GM12801 (cell line): ENCODE measurements around the gene LRRC8D.

Experiments used
- TF ChIP-seq, protein P1 (sequence below): IDR thresholded peaks from one replicate; pipeline ENCODE4 v1.5.1; 2011; ENCODE audit warnings: control low read depth; ENCODE audit not compliant: insufficient read length; ENCODE audit errors: extremely low read depth

The LRRC8D gene

GRCh38 chr1:89897347-89898133, 76.7 kb downstream of the LRRC8D start:
- TF ChIP-seq, protein P1, sequence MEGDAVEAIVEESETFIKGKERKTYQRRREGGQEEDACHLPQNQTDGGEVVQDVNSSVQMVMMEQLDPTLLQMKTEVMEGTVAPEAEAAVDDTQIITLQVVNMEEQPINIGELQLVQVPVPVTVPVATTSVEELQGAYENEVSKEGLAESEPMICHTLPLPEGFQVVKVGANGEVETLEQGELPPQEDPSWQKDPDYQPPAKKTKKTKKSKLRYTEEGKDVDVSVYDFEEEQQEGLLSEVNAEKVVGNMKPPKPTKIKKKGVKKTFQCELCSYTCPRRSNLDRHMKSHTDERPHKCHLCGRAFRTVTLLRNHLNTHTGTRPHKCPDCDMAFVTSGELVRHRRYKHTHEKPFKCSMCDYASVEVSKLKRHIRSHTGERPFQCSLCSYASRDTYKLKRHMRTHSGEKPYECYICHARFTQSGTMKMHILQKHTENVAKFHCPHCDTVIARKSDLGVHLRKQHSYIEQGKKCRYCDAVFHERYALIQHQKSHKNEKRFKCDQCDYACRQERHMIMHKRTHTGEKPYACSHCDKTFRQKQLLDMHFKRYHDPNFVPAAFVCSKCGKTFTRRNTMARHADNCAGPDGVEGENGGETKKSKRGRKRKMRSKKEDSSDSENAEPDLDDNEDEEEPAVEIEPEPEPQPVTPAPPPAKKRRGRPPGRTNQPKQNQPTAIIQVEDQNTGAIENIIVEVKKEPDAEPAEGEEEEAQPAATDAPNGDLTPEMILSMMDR = no peak

DNA sequence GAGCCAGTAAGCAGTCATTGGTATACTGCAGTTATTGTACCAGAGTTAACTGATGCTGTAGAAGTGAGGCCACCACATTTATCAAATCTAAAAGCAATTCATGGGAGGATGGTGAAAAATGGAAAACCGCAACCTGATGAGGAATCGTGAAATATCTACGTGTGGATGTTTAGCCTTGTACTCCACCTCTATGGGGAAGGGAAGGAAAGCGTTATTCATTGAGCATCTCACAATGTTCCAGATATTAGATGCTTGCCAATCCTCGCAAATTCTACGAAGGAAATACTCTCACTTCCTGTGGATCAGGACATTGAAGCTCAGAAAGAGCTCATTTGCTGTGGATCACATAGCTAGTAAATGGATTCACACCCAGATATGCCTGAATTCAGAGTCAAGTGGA, 77.3 kb downstream of the LRRC8D start:
- TF ChIP-seq, protein P1 = no peak

DNA sequence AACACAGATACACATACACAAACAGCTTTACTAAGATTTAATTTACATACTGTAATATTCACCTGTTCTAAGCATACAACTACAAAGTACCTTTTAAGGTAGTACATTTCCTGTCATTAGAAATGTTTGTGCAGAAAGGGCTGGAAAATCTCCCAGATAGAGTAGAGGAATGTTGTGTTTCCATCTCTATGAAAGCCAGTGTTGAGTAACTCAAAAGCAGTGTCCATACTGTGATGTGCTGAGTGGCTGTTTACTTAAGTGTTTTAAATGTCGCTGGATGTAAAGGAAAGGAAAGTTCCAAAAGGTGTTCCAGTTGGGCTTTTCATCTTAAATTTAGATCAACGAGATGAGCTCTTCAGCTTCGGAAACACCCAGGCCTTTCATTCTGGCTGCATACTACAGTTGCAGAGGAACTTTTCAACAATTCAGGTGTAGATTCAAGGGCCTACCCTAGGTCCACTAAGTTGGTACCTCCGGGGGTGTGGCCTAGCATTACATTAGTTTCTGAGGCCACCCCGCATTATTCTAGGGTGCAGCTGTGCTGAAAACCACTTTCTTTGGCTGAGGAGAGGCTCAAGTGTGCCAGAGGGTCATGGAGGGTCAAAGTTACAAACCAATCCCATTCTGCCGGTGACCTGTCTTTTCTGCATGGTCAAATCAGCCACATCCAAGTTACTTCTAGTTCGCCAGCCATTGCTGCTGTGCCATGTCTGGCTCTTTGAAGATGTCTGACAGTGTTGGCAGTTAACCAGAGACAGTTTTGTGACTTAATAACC, 78.1 kb downstream of the LRRC8D start:
- TF ChIP-seq, protein P1 = no peak

GRCh38 chr1:89900323-89900722, 79.5 kb downstream of the LRRC8D start:
- TF ChIP-seq, protein P1 = no peak

DNA sequence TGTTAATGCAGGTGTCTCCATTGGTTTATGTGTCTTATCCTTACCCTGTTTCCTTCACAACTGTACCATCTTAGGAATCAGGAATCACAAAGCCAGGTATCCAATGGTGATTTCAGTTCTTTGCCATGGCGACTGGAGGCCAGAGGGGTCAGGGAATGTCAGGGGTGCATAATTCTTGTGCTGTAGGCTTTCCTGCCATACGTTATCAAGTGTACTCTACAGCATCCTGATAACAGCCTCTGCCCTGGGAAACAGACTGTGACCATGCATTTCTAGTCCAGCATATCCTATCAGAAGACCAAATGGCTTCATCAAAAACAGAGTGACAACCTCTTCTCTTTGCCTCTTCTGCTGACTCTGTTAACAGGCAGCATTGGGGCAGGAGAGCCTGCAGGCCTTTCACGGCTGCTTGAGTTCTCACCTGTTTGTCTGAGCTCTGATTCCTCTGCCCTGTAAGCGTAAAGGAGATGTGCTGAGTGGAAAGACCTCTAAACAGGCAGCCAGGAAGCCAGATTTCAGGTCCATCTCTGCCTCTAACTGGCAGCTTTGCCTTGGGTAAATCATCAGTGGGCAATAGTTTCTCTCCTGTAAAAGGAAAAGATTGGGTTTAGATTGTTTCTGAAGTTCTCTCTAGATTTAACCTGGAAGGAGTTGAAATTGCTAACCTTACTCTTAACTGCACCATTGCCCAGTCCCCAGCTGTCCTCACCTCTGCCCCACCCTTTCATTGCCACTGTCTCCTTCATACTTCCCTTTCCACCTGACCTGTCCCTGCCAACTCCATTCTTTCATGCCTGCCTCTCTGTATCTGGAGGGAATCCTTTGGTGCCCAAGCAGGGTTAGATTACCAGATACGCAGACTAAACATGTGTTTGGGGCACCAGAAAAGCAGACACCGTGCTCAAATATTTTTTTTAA, 80.2 kb downstream of the LRRC8D start:
- TF ChIP-seq, protein P1 = no peak

- TF ChIP-seq, protein P1 = no peak
Observed at GRCh38 chr1:89901957-89902669, 81.3 kb downstream of the LRRC8D start.
